HUES48 (cell line): ENCODE results near the gene LDB2.

Source experiments
- H3K27ac ChIP-seq: one replicate; pipeline ENCODE4 v1.7.0; 2013; ENCODE audit warnings: low read depth, low read length, inconsistent platforms
- H3K27me3 ChIP-seq: 2 replicates; pipeline ENCODE4 v1.6.1; 2013; ENCODE audit warnings: mild to moderate bottlenecking, low read length; ENCODE audit not compliant: control insufficient read depth, insufficient read depth
- H3K36me3 ChIP-seq: 2 replicates; pipeline ENCODE4 v1.6.1; 2013; ENCODE audit warnings: low read length; ENCODE audit not compliant: control insufficient read depth, insufficient read depth
- H3K4me1 ChIP-seq: 2 replicates; pipeline ENCODE4 v1.6.1; 2013; ENCODE audit warnings: mild to moderate bottlenecking, low read length; ENCODE audit not compliant: control insufficient read depth, insufficient read depth
- H3K4me3 ChIP-seq: 2 replicates; pipeline ENCODE4 v1.5.1; 2013; ENCODE audit warnings: mild to moderate bottlenecking, low read depth, low read length
- H3K9ac ChIP-seq: 2 replicates; pipeline ENCODE4 v1.6.1; 2013; ENCODE audit warnings: mild to moderate bottlenecking, low read depth, low read length, moderate library complexity
- H3K9me3 ChIP-seq: 2 replicates; pipeline ENCODE4 v1.6.1; 2013; ENCODE audit warnings: low read length; ENCODE audit not compliant: control insufficient read depth, insufficient read depth

Gene LDB2

DNA sequence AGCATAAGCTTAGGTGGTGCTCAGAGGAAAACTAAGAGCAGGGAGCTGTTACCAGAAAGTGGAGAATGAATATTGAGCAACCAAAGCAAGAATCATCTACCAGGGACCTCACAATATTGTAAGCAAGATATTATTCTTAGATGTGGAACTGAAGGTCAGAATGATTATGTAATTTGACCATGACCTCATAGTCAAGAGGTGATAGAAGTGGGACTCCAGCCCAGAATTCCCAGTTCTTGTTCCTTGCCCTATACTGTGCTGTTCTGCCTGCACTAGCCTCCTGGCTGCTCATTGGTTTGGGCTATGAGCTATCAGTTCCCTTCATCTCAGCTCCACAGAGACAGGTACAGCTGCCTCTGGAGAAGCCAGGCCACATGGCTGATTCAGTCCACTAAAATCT, 229.4 kb downstream of the LDB2 start:
- H3K36me3 ChIP-seq = no peaks in the 10 kb centered on the region
- H3K9ac ChIP-seq = no peak overlapping the region
- no peak overlapping the region for H3K27ac ChIP-seq
- peaks cover 13% of the 10 kb centered on the region for H3K4me1 ChIP-seq
- no peaks in the 10 kb centered on the region for H3K9me3 ChIP-seq
- H3K4me3 ChIP-seq = no peak overlapping the region
- no peaks in the 10 kb centered on the region for H3K27me3 ChIP-seq

DNA sequence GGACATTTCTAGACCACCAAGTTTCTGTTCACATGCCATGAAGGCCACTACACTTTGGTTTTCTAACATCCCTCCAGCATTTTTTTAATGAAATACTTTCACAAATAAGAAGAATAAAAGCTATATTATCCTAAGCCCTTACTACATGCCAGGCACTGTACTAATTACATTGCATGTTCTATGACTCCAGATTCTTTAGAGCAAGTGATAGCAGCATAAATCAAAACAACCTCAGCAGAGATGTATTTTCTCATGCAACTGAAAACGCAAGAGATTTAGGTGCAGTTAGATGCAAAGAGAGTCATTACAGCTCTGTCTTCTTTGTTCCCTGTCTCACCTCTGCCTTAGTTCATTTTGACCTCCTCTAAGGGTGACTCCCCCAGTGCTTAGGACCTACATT, 230.0 kb downstream of the LDB2 start:
- no peak overlapping the region for H3K4me3 ChIP-seq
- no peaks in the 10 kb centered on the region for H3K9me3 ChIP-seq
- H3K4me1 ChIP-seq = peaks cover 9% of the 10 kb centered on the region; the same call in 1 of the 2 replicates
- no peaks in the 10 kb centered on the region for H3K36me3 ChIP-seq
- no peak overlapping the region for H3K9ac ChIP-seq
- H3K27ac ChIP-seq = no peak overlapping the region
- no peaks in the 10 kb centered on the region for H3K27me3 ChIP-seq

GRCh38 chr4:16667464-16667863, 231.0 kb downstream of the LDB2 start:
- Histone ChIP-seq H3K9me3 (no peaks in the 10 kb centered on the region), H3K9ac (no peak overlapping the region), H3K4me1 (peaks cover 3% of the 10 kb centered on the region; the same call in 1 of the 2 replicates), H3K27ac (no peak overlapping the region), H3K4me3 (no peak overlapping the region), H3K36me3 (no peaks in the 10 kb centered on the region), H3K27me3 (no peaks in the 10 kb centered on the region)

- no peaks in the 10 kb centered on the region for H3K27me3 ChIP-seq
- H3K36me3 ChIP-seq = no peaks in the 10 kb centered on the region
- no peak overlapping the region for H3K9ac ChIP-seq
- H3K4me3 ChIP-seq = no peak overlapping the region
- no peak overlapping the region for H3K27ac ChIP-seq
- H3K9me3 ChIP-seq = no peaks in the 10 kb centered on the region
- peaks cover 12% of the 10 kb centered on the region for H3K4me1 ChIP-seq
Measured at GRCh38 chr4:16665942-16666551, 232.4 kb downstream of the LDB2 start.

- peaks cover 12% of the 10 kb centered on the region for H3K4me1 ChIP-seq
- no peaks in the 10 kb centered on the region for H3K36me3 ChIP-seq
- no peaks in the 10 kb centered on the region for H3K27me3 ChIP-seq
- H3K9ac ChIP-seq = no peak overlapping the region
- H3K27ac ChIP-seq = no peak overlapping the region
- H3K4me3 ChIP-seq = no peak overlapping the region
- no peaks in the 10 kb centered on the region for H3K9me3 ChIP-seq
Measured at GRCh38 chr4:16663732-16664131, 234.7 kb downstream of the LDB2 start.

DNA sequence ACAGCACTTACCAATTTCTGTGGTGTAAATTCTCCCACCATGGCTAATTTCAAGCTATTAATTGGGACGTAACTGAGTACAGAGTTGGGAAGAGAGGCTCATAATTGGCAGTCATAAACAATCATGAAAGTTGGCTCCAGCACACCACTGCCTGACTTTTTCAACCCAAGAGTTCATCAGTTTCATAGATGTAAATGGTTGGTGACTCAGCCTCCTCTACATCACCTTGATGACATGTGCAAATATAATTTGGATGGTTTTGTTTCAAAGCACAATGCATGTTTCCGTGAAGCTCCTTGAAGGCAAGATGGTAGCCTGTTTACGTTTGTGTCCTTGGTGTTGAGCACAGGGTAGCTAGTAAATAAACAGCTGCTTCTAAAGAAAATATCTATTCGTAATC, 235.1 kb downstream of the LDB2 start:
- H3K27me3 ChIP-seq = no peaks in the 10 kb centered on the region
- H3K4me3 ChIP-seq = no peak overlapping the region
- no peak overlapping the region for H3K27ac ChIP-seq
- no peaks in the 10 kb centered on the region for H3K36me3 ChIP-seq
- H3K9me3 ChIP-seq = no peaks in the 10 kb centered on the region
- no peak overlapping the region for H3K9ac ChIP-seq
- peaks cover 12% of the 10 kb centered on the region for H3K4me1 ChIP-seq

DNA sequence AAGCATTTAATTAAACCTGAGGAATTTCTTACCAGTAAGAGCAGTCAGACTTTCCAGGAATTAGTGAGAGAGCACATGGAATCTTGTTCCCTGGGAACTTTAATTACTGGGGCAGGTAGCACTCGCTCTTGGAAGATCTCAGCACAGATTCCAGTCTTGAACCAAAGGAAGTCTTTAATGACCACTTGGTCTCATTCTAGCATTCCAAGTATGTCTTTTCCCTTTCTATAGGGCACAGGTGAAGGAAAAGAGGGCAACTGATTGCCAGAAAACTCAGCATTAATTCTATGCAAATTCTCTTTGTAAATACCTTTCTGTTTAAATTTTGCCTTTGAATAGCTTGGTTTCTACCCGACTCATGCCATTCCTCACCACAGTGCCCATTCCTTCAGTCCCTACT, 236.6 kb downstream of the LDB2 start:
- no peak overlapping the region for H3K9ac ChIP-seq
- no peaks in the 10 kb centered on the region for H3K36me3 ChIP-seq
- H3K4me3 ChIP-seq = no peak overlapping the region
- H3K4me1 ChIP-seq = peaks cover 12% of the 10 kb centered on the region
- no peaks in the 10 kb centered on the region for H3K9me3 ChIP-seq
- no peaks in the 10 kb centered on the region for H3K27me3 ChIP-seq
- no peak overlapping the region for H3K27ac ChIP-seq

GRCh38 chr4:16660656-16661055, 237.8 kb downstream of the LDB2 start:
- H3K4me1 ChIP-seq = peaks cover 12% of the 10 kb centered on the region
- H3K4me3 ChIP-seq = no peak overlapping the region
- no peaks in the 10 kb centered on the region for H3K36me3 ChIP-seq
- no peaks in the 10 kb centered on the region for H3K9me3 ChIP-seq
- H3K27me3 ChIP-seq = no peaks in the 10 kb centered on the region
- no peak overlapping the region for H3K27ac ChIP-seq
- H3K9ac ChIP-seq = no peak overlapping the region

- Histone ChIP-seq H3K36me3 (no peaks in the 10 kb centered on the region), H3K4me3 (no peak overlapping the region), H3K27ac (no peak overlapping the region), H3K9me3 (no peaks in the 10 kb centered on the region), H3K4me1 (peaks cover 12% of the 10 kb centered on the region), H3K9ac (no peak overlapping the region), H3K27me3 (no peaks in the 10 kb centered on the region)
Measured at GRCh38 chr4:16659694-16660093, 238.8 kb downstream of the LDB2 start.

DNA sequence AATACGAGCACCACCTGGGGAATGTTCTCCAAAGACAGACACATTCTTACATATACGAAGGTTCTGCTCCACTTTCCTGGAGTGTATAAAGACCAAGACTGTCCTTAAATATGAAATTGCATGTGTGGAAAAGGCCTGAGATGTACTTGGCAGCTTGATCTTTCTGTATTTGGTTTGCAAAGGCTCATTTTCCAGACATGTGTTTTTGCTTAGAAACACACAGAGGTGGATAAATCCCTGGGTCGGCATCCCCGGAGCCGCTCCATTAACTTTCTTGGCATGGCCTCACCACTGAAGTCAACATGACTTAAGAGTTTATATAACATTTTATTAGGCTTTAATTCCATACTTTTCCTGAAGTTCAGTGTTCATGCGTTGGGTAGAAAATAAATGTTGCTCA, 239.4 kb downstream of the LDB2 start:
- Histone ChIP-seq H3K9ac (no peak overlapping the region), H3K4me1 (peaks cover 12% of the 10 kb centered on the region), H3K9me3 (no peaks in the 10 kb centered on the region), H3K4me3 (no peak overlapping the region), H3K27ac (no peak overlapping the region), H3K27me3 (no peaks in the 10 kb centered on the region), H3K36me3 (no peaks in the 10 kb centered on the region)

- H3K9me3 ChIP-seq = no peaks in the 10 kb centered on the region
- no peak overlapping the region for H3K4me3 ChIP-seq
- no peak overlapping the region for H3K9ac ChIP-seq
- H3K4me1 ChIP-seq = peaks cover 12% of the 10 kb centered on the region
- no peaks in the 10 kb centered on the region for H3K36me3 ChIP-seq
- H3K27me3 ChIP-seq = no peaks in the 10 kb centered on the region
- no peak overlapping the region for H3K27ac ChIP-seq
Measured at GRCh38 chr4:16658183-16658582, 240.3 kb downstream of the LDB2 start.

GRCh38 chr4:16655111-16655510, 243.3 kb downstream of the LDB2 start:
- Histone ChIP-seq H3K36me3 (no peaks in the 10 kb centered on the region), H3K9ac (no peak overlapping the region), H3K9me3 (no peaks in the 10 kb centered on the region), H3K27ac (no peak overlapping the region), H3K4me3 (no peak overlapping the region), H3K27me3 (no peaks in the 10 kb centered on the region), H3K4me1 (no peaks in the 10 kb centered on the region)
